HG02763 (cell line): ENCODE measurements around the gene MAP3K7CL.
"Not testable (repeated sequence)": the region's sequence is repeated elsewhere in the genome, so short reads cannot be mapped to it uniquely, and the experiment has no call there.

Source experiments
- ATAC-seq: cut with Tn5 transposase; IDR thresholded peaks from one replicate; pipeline ENCODE4 v1.9.1; 2021; ENCODE audit warnings: mild to moderate bottlenecking, moderate library complexity; ENCODE audit not compliant: unreplicated experiment

The MAP3K7CL gene

GRCh38 chr21:29166853-29167252 is 36.4 kb downstream of the MAP3K7CL start:
- ATAC-seq = no peak

GRCh38 chr21:29167481-29167880 is 37.0 kb downstream of the MAP3K7CL start:
- ATAC-seq = not testable (repeated sequence)

DNA sequence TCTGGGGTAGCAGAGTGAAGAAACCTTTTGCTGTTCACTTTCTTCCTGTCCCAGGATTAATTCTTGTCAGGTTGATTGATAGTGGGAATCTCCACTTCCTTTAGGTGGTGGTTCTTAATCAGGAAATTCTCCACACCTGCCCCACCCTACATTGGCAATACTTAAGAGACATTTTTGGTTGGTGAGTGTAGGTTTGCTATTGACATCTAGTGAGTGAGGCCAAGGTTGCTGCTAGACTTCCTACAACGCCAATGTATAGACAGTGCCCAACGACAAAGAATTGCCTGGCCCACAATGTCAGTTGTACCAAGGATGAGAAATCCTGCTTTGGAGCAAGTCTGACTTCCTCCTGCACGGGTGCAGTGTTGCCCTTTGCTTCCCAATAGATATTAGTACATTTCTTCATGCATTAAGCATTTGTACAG is 38.5 kb downstream of the MAP3K7CL start:
- no peak for ATAC-seq

- ATAC-seq = no peak
Measured at GRCh38 chr21:29170944-29171343, 40.5 kb downstream of the MAP3K7CL start.

DNA sequence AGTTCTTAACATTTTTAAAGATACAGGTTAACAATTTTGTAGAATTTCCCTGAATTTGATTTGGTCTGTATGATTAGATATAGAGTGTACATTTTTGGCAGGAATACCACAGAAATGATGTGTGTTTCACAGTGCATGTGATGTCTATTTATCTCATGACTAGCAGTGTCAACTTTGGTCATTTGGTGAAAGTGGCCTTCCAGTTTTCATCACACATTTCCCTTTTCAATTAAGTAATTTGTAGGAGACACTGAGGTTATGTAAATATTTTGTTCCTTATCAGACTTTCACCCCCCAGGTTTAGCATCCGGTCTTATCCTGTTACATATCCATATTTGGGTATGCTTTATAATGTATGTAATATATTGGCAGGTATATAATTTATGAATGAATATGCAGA is 41.8 kb downstream of the MAP3K7CL start:
- ATAC-seq = no peak

DNA sequence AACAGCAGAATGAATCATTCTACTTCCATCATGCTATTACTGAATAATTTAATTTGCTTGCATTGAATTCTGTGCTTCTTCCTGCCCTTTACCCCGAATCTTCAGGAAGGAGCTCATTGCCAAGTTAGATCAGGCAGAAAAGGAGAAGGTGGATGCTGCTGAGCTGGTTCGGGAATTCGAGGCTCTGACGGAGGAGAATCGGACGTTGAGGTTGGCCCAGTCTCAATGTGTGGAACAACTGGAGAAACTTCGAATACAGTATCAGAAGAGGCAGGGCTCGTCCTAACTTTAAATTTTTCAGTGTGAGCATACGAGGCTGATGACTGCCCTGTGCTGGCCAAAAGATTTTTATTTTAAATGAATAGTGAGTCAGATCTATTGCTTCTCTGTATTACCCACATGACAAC is 44.2 kb downstream of the MAP3K7CL start:
- no peak for ATAC-seq

DNA sequence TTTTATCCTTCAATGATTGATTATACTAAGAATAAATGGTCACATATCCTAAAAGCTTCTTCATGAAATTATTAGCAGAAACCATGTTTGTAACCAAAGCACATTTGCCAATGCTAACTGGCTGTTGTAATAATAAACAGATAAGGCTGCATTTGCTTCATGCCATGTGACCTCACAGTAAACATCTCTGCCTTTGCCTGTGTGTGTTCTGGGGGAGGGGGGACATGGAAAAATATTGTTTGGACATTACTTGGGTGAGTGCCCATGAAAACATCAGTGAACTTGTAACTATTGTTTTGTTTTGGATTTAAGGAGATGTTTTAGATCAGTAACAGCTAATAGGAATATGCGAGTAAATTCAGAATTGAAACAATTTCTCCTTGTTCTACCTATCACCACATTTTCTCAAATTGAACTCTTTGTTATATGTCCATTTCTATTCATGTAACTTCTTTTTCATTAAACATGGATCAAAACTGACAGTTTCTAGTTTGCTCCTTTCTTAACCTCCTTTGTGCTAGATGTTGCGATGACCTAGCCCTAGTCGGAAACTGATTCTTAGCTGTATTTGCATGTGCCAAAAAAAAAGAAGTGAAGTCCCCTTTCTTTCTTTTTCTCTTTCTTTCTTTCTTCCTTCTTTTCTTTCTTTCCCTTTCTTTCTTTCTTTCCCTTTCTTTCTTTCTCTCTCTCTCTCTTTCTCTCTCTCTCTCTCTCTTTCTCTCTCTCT is 45.1 kb downstream of the MAP3K7CL start:
- no peak for ATAC-seq

GRCh38 chr21:29176471-29177120 is 46.2 kb downstream of the MAP3K7CL start:
- no peak for ATAC-seq

DNA sequence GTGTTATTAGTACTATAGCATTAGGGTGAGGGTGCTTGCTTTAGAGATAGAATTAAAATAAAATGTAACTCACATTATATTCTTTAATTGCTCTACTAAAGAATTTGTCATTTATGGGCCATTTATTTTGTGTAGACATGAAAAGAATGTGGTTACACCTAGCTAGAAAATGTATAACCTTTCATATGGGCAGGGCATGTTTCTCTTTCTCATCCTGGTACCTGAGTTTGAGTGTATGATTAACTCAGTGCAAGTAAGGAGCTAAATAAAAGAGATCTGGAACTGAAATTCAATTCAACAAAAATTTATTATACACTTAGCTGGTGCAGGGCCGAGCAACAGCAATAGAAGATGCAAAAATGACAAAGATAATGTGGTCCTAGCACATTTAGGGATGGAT is 47.4 kb downstream of the MAP3K7CL start:
- no peak for ATAC-seq

GRCh38 chr21:29178926-29179325 is 48.5 kb downstream of the MAP3K7CL start:
- no peak for ATAC-seq

GRCh38 chr21:29179503-29179902 is 49.1 kb downstream of the MAP3K7CL start:
- no peak for ATAC-seq

- no peak for ATAC-seq
Measured at GRCh38 chr21:29181799-29182470, 51.5 kb downstream of the MAP3K7CL start.

- ATAC-seq = no peak
Measured at GRCh38 chr21:29182691-29183092, 52.2 kb downstream of the MAP3K7CL start.

DNA sequence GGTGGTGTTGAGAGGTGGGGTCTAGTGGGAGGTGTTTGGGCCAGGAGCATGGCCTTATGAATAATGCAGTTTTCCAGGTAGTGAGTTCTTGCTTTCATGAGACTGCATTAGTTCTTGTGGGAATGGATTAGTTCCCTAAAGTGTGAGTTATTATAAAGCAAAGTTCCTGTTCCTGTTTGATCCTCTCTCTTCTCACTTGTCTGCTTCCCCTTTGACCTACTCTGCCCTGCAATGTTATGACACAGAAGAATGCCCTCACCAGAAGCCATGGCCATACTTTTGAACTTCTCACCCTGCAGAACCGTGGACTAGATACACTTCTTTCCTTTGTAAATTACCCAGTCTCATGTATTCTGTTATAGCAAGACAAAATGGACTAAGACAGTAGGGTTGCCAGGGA is 53.6 kb downstream of the MAP3K7CL start:
- ATAC-seq = no peak

DNA sequence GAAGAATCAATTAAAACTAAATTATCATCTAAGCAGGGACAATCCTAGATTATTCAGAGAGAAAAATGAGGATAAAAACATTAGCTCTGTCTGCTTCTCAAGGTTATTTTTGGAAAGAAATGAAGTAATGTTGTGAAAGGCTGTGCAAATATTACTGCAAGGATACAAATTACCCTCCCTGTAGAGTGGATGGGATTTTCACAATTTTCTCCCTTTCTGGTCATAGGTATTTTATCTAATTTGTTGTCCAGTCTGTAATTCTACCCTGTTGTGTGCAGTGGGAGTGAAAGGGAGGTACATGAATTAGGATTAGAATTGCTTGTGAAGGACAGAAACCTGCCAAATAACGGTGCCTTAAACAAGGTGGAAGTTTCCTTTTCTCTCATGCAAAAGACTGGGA is 54.7 kb downstream of the MAP3K7CL start:
- no peak for ATAC-seq

GRCh38 chr21:29185633-29186032 is 55.2 kb downstream of the MAP3K7CL start:
- ATAC-seq = no peak

GRCh38 chr21:29186246-29186645 is 55.8 kb downstream of the MAP3K7CL start:
- no peak for ATAC-seq

GRCh38 chr21:29187944-29188343 is 57.5 kb downstream of the MAP3K7CL start:
- ATAC-seq = no peak

DNA sequence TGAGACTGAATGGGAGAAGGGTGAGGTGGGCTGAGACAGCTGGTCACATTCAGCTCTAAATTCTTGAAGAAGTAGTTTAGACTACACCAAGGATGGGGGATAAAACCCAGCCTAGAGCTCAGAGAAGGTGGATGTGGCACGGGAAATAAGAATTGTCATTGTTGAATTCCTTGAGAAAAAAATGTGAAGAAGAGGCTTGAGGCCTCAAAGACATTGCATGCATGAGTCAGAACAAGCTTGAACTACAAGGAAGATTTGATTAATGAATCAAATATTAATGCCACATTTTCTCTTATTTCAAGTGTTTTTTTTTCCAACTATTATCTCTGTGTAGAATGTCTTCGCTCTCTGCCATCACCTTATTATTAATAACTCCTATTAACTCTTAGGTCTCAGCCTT is 58.9 kb downstream of the MAP3K7CL start:
- no peak for ATAC-seq

DNA sequence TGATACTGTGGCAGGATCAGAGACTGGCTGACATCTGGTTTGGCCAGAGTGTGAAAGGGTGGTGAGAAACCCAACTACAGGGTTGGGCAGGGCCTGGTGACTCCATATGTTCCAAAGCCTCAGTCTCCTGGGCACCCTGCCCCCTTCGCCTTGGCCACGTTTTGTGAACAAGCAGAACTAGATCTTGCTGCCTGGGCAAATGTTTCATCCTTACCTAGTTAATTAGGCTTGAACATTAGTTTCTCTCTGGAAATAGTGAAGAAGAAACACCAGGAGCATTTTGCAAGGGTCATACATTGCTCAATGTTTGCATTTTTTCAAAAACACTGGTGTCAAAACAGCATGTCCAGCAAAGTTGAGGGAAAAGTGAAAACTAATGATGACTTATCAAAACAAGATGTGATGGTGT is 60.5 kb downstream of the MAP3K7CL start:
- ATAC-seq = no peak

- no peak for ATAC-seq
Measured at GRCh38 chr21:29193072-29193471, 62.6 kb downstream of the MAP3K7CL start.

DNA sequence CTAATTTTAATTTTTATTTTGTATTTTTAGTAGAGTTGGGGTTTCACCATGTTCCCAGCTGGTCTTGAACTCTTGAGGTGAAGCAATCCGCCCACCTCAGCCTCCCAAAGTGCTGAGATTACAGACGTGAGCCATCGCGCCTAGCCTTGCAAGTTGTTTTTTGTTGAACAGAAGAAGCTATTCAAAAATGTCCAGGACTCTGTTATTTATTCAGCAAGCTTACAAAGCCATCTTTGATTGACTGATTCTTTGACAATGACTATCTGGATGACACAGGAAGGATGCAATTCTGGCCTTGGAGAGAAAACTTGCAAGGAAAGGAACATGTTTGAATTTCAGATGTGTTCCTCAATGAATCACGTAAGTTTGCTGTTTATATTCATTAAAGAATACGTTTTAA is 63.5 kb downstream of the MAP3K7CL start:
- ATAC-seq = no peak
